Activated CD8-positive, alpha-beta memory T cell treated with anti-CD3 and anti-CD28 coated beads for 1 hour (primary cell): ENCODE results near the gene C1orf122.

Source experiments
- DNase-seq, 2 donors: peaks; one replicate each; pipeline ENCODE4 v3.0.0-alpha.2; 2020; ENCODE audit warnings: low read depth in 1 of 2; ENCODE audit errors: extremely low read depth in 1 of 2

C1orf122 gene

DNA sequence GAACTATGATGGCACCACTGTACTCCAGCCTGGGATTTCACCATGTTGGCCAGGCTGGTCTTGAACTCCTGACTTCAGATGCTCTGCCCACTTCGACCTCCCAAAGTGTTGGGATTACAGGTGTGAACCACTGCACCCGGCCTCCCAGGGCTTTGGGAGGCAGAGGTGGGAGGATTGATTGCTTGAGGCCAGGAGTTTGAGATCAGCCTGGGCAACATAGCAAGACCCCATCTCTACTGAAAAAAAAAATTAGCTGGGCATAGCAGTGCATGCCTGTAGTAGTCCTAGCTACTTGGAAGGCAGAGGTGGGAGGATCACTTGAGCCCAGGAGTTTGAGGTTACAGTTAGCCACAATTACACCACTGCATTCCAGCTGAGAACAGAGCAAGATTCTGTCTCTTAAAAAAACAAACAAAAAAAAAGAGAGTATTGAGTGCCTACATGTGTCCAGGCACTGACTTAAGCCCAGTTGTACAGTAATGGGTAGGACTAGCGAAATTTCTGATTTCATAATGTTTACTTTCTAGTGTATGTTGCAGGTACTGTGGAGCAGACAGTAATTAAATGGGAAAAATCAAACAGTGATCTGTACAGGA, 9.7 kb upstream of the C1orf122 start:
- DNase-seq, result no peak

DNA sequence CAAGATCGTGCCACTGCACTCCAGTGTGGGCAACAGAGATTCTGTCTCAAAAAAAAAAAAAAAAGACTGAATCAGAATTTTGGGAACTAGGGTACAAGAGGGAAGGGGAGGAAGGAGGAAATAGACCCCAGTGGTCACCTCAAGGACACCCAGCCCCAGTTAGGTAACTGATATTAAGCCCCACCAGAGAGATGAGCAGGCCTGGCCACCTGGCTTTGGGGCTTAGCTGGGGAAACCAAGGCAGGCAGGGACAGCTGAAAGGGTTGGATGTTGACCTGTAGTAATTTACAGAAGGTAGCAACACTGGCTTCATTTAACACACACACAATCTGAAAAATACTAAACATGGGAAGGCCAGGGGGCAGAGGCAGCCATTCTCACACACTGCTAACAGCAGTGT, 5.2 kb upstream of the C1orf122 start:
- DNase-seq, result no peak

DNA sequence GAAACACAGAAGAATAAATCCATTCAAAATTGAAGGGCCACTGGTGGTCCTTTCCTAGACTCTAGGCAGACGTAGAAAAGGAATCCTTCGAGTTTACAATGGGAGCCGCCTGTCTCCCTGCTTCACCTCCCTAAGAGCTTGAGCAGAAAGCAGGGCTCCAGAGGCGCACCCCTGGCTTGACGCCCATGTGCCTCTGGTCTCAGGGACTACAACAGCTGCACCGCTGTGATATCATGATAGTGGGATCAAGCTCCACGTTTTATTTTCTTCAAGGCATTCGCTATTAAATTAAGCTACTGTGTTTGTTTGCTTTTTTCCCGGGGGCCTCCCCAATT, 403 bp upstream of the C1orf122 start:
- no peak for DNase-seq

DNA sequence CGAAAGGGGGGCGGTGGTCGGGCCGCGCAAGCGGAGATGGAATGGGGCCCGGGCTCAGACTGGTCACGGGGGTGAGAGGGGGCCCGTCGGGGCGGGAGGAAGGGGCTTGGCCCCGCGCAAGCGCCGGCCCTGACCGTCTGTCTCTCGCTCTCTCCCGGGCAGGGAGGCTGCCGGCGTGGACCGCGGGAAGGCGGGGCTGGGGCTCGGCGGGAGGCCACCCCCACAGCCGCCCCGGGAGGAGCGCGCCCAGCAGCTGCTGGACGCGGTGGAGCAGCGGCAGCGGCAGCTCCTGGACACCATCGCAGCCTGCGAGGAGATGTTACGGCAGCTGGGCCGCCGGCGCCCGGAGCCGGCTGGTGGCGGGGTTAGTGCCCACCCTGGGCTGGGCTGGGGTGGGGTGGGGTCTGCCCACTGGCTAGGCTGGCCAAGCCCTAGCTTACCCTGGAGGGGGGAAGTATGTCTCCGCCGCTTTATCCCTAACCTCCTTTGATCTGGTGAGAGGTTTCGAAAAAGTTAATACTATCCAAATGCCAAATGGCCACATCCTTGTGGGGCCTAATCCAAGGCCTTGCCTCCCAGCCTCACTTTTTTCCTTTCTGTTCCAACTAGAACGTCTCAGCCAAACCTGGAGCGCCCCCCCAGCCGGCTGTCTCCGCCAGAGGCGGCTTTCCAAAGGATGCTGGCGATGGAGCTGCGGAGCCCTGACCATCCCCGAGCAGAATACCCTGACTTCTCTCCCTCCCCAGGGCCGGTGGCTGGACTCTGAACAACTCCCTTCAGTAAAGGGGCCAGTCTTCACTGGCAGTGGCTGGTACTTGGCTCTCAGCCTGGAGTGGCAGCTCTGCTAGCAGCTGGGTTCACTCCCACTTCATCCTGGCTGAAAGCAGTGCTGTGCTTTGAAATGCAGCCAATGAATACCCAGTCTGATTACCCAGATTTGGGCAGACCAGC, 1.1 kb downstream of the C1orf122 start:
- DNase-seq, result no peak

DNA sequence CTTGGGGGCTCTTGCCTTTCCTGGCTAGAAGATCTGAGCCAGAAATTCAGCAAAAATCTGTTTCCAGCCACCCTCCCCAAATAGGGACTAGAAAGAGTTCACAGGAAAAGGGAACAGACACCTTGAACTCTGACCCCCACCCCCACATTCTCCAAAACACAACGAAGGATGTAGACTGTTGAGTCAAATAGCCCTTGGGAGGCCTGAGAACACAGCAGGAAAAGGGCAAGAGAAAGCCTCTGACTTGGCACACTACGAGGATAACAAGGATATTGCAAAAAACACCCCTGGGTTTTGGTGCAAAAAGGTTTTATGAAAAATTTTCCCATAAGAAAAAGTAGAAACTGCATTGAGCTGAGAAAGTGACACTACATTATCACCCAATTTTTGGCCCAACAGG, 2.4 kb downstream of the C1orf122 start:
- DNase-seq, result no peak

DNA sequence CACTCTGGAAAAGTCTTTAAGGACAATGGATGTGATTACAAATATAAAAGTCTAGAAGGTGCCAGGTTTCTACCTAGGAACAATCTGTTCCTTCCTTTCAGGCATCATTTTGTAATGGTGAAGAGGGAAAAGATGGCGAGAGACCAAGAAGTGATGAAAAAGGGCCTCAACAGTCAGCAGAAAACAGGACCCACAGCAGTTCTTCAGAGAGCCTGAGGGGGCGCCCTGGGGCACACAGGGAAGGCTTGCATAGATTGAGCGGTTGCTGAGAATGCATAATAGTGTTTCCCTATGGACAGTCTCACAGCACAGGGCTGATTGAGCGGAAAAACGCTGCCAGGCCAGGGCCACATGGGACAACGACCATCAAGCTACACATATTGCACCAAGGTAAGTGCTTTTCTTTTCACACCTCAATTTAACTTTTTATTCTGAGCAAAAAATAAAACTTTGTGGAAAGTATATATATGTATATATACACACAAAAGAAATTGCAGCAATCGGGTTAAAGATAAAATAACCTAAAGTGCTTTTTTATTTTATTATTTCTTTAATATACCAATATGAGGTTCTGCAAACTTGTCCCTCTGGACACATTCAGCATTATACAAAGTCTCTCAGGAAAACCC, 3.6 kb downstream of the C1orf122 start:
- no peak for DNase-seq

DNA sequence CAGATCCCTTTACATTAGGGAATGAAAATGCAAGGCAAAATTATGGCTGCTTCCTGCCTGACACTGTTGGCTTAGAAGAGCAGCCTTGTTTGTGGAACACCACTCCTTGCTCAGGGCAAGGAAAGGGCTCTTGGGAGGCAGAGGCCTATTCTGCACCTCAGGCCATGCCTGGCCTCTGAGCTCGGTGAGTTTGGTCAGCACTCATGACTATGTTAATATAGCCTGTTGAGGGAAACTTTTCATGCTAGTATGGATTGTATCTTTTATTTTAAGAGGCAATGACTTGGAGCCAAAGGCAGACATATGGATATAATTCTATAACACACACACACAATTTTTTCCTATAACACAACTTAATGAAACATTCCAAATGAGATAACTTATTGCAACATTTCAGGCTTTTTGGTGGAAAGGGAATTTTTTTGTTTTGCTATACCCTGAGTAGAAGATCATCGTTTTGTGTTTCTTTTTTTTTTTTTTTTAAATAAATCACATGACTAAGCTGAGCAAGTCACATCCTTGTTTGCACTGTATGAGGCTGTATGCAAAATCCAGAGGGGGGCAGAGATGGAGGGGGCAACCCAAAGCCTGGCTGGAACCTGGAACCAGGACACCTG, 6.0 kb downstream of the C1orf122 start:
- DNase-seq, result no peak

DNA sequence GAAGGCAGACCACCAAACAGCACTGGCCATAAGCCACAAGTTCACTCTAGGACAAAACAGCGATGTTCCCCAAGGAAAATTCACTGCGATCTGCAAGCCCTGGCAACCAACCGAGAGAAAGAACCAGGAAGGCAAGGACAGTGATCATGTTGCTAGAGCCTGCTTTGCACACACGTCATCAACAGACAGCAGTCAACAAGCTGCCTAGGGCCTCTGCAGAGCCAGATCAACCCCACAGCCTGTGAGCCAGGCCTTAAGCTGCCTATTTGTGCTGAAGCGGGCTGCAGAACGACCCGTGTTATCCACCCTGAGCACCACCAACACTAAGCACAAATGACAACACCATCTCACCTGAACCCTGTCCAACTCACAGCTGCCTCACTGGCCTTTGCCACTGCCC, 6.7 kb downstream of the C1orf122 start:
- no peak for DNase-seq

DNA sequence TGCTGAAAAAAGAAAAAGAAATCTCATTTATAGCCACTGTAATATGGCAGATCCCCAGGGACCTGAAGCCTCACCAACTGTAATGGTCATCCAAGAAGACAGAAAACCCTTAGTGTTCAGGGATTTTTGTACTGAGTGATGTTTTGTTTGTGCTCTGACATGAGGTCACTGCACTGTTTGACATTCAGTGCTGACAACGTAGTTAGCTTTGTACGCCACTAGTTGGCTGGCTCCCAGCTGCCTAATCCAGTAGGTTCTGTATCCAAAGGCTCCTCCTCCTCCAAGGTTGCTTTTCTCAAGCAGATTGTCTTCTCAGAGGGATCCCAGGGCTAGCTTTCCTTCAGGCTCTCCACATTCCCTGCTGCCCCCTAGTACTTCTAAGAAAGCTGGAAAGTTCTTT, 9.9 kb downstream of the C1orf122 start:
- no peak for DNase-seq

DNA sequence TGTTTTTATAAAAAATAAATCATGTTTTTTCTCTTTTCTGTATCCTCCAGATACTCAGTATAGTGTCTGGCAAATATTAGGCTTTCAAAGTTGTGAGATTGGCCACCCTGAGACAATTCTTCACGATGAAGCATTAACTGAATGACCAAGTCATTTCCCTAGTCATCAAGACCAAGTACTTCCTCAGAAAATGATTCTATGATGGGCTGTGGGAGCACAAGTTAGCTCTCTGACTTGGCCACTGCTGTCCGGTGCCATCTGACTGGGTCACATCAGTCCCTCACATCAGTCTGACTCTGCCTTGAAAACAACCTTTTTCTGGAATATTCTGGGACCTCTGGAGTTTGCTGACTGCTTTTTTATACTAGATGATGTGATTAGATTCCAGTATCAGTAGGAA, 13.9 kb downstream of the C1orf122 start:
- no peak for DNase-seq

DNA sequence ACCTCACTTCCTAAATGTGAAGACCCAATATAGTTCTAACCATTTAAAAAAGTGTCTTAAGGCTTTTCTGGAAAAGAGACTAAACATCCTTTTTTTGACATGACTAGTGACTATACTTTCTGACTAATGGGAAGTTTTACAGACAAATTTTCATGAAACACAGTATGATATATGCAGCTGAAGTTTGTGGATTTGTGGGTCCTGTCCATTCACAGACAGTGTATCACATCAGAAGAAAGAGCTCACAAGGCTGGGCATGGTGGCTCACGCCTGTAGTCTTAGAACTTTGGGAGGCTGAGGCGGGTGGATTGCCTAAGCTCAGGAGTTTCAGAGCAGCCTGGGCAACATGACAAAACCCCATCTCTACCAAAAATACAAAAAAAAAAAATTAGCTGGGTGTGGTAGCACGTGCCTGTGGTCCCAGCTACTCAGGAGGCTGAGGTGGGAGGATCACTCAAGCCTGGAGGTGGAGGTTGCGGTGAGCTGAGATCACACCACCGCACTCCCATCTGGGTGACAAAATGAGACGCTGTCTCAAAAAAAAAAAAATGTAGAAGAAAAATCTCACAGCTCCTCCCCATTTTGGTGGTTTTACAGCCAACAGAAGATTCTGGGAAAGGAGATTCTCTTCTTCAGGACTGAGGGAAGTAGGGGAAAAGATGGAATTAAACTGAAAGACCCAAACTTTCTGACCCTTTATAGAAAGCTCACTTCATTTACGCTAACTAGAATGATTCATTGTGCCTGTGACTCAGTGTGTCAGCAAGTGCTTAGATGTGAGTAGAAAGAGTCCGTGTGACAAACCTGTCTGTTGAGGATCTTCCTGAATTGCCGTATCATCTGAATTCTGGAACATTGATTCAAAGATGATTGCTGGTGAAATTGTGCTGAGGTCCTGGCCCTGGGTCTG, 15.6 kb downstream of the C1orf122 start:
- no peak for DNase-seq

DNA sequence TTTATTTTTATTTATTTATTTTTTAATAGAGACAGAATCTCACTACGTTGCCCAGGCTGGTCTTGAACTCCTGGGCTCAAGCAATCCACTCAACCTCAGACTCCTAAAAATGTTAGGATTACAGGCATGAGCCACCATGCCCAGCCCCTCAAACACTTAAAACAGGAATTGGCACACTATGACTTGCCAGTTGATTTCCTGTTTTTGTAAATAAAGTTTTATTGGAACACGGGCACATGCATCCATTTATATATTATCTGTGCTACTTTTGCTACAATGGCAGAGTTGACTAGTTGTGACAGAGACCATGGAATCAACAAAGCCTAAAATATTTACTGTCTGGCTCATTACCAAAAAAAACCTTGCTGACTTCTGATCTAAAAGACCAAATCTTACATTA, 16.4 kb downstream of the C1orf122 start:
- DNase-seq, result no peak

DNA sequence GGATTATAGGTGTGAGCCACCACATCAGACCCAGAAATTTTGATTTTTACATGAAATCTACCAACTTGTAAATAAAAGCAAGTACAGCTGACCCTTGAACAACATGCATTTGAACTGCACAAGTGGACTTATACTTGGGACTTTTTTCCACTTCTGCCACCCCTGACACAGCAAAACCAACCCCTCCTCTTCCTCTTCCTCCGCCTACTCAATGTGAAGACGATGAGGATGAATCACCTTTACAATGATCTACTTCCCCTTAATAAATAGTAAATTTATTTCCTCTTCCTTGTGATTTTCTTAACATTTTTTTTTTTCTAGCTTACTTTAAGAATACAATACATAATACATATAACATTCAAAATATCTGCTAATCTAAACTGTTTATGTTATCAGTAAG, 17.9 kb downstream of the C1orf122 start:
- DNase-seq, result no peak

DNA sequence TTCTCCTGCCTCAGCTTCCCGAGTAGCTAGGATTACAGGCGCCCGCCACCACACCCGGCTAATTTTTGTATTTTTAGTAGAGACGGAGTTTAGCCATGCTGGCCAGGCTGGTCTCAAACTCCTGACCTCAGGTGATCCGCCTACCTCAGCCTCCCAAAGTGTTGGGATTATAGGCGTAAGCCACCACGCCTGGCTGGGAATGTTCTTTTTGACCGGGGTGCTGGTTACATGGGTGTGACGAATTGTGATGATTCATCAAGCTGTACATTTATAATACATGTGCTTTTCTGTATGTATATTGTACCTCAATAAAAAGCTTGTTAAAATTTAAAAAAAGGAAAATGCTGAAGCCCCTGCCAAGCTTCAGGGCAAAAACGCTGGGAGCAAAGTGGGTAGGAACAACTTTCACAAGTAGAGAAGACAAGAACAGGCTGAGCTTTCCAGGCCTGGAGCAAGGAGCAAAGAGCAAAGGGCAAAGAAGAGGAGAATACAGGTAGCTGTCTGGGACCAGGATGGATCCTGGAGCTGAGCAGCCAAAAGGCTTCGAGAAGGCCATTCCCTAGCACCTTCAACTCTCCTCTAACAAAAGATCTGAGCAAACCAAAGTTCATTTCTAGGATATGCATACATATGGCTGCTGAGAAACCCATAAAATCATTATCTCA, 21.0 kb downstream of the C1orf122 start:
- no peak for DNase-seq

DNA sequence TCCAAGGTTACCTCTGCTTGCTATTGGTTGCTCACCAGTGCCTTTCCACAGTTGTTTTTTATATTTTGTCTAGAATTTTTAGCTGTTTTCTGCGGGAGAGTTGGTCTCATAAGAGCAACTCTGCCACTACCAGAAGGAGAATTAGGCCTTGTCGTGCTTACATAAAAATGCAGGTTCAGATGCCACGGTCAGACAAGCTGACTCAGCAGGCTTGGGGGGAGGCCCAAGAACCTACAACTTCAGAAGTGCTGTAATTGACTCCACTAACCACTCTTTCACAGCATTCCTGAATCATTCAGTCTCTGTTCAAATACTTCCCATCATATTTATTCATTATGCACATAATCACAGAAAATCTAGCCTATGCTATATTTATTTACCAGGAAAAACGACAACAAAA, 23.5 kb downstream of the C1orf122 start:
- no peak for DNase-seq

DNA sequence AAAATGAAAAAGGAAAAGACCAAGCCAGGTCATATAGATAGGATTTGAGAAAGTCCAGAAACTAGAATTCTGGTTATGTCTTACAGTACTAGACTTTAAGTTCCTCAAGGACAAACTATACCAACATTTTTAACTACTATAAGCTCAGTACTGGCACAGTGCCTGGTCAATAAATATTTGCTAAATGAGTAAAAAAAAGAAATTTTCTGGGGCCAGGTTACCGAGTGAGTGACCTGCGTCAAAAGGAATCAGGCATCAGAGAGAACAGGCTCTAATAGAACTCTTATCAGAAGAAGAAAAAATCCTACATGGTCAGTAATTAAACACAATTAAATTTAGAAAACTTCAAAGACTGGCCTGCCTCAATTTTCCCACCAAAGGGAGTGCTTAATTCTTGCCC, 24.2 kb downstream of the C1orf122 start:
- no peak for DNase-seq

DNA sequence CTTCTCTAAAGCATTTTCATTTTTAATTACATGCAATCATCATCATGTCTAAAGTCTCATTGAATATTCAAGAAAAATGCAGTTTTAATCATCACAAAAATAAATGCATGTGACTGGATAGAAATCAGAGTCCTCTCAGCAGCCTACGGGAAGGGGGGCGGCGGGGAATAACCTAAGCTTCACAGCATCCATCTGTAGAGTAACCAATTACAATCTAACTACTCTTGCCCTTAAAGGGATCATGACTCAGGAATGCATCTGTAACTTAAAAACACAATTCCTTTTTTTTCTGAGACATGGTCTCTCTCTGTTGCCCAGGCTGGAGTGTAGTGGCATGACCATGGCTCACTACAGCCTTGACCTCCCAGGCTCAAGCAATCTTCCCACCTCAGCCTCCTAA, 29.2 kb downstream of the C1orf122 start:
- DNase-seq, result no peak

DNA sequence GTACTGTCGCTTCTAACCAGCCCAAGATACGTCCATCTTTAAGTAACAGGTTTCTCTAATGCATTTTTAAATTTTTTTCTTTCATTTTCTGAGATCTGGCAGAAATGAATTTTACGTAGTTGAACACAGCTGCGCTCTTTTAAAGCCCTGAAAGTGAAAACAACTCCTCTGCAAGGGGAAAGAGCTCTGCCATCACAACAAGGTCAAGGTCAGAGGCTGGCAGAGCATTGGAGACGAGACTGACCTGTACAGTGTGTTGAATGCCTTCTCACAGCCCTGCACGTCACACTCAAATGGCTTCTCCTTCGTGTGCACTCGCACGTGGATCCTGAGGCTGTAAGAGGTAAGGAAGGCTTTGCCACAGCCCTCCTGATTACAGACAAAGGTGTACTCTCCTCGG, 32.1 kb downstream of the C1orf122 start:
- no peak for DNase-seq

DNA sequence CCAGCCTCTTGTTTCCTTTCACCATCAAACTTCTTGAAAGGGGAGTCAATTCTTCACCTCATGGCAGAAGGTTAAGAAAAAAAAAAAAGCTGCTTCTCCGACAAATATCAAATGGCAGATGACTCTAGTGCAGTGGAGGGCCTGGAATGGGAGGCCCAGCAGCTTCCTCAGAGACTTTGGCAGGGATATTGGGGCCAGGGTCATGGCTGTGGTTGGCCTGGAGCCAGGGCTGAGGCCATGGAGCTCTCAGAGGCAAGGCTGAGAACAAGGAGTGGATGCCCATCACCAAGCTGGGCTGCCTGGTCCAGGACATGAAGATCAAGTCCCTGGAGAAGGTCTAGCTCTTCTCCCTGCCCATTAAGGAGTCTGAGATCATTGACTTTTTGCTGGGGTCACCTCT, 33.1 kb downstream of the C1orf122 start:
- no peak for DNase-seq

DNA sequence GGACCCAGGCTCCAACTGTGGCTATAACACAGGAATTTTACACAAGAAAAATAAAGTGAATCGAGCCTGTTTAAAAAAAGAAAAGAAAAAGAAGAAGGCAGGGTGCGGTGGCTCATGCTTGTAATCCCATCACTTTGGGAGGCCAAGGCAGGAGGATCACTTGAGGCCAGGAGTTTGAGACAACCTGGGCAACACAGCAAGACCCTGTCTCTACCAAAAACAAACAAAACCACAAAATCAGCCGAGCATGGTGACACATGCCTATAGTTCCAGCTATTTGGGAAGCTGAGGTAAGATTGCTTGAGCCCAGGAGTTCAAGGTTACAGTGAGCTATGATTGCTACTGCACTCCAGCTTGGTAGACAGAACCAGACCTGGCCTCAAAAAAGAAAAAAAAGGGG, 34.1 kb downstream of the C1orf122 start:
- DNase-seq, result no peak
